ENCODE measurements around the gene ACKR3.

DNA sequence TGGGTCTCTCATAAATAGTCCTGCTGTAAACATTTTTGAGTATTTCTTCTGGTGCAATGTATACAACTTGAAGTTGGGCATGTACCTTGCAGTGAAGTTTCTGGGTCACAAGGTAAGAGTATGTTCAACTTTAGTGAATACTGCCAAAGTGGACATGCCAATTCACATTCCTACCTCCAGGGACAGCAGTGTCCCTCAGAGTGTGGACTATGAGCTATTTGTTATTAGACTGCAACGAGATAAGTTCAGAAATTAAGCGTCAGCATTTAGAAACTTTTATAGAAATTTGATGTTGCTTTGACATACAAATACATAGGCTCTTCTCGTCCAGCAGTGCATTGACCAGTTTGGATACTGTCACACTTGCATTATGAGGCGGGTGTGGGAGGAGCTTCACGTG, 7.2 kb upstream of the ACKR3 start:
- no peak for TF ChIP-seq POLR2A (IDR thresholded peaks at IDR 0.05)
- TF ChIP-seq, protein P1, sequence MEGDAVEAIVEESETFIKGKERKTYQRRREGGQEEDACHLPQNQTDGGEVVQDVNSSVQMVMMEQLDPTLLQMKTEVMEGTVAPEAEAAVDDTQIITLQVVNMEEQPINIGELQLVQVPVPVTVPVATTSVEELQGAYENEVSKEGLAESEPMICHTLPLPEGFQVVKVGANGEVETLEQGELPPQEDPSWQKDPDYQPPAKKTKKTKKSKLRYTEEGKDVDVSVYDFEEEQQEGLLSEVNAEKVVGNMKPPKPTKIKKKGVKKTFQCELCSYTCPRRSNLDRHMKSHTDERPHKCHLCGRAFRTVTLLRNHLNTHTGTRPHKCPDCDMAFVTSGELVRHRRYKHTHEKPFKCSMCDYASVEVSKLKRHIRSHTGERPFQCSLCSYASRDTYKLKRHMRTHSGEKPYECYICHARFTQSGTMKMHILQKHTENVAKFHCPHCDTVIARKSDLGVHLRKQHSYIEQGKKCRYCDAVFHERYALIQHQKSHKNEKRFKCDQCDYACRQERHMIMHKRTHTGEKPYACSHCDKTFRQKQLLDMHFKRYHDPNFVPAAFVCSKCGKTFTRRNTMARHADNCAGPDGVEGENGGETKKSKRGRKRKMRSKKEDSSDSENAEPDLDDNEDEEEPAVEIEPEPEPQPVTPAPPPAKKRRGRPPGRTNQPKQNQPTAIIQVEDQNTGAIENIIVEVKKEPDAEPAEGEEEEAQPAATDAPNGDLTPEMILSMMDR (IDR thresholded peaks at IDR 0.05): peak in 1 of 3 experiments; percentile 40
- TF ChIP-seq POLR2AphosphoS5 (IDR thresholded peaks at IDR 0.05; ENCODE audit: insufficient read depth in 1 of 2, low read depth in 1 of 2): no peak

All from vagina (tissue), 2 donors.